ENCODE measurements around the gene PHOSPHO2.

PHOSPHO2 gene

GRCh38 chr2:169694113-169694893 lies at the start of gene PHOSPHO2, which contains the start of gene CFAP210:
PHOSPHO2 (plus strand) TSS chr2:169694469; CDS start chr2:169700972, 6,503 bp downstream.
CFAP210 (minus strand) TSS chr2:169694405; CDS start chr2:169694327, 78 bp downstream.
- DNase-seq, result peak; percentile 99

GRCh38 chr2:169647496-169647895 lies 46.8 kb upstream of the PHOSPHO2 start:
- DNase-seq, result no peak

DNA sequence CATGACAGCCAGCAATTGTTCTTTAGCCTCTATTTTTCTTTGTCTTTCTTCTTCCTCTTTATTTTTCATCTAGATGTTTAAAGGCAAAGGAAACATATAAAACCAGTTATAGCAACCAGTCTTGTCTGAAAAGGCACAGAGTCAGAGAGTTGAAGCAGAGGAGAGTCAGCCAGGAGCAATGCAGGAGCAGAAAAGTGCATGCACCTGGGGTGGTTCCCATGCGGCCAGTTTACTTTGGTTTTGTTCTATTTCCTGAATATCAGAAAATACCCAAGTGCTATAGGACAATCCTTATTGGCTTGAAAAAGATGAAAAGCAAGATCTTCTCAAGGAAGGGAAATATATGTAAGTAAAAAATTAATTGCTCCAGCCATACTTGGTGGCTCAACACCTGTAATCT lies 45.0 kb upstream of the PHOSPHO2 start:
- no peak for DNase-seq

DNA sequence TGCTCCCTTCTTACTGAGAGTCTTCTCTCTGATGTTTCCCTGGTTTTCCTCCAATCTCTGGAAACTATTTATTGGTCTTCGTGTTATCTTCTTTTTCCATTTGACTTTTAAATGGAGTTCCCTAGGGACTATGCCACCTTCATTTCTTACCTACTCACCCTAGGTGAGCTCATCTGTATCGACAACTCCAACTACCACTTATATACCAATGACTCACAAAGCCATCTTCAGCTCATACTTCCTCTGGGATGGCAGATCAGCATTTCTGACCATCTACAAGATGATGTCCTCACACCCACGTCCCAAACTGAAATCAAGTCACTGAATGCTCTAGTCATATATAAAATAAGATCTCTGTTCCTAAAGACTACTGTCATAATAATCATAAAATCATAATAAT lies 40.6 kb upstream of the PHOSPHO2 start:
- no peak for DNase-seq

GRCh38 chr2:169656164-169656563 lies 38.1 kb upstream of the PHOSPHO2 start:
- no peak for DNase-seq

- no peak for DNase-seq
Observed at GRCh38 chr2:169658877-169659276, 35.4 kb upstream of the PHOSPHO2 start.

DNA sequence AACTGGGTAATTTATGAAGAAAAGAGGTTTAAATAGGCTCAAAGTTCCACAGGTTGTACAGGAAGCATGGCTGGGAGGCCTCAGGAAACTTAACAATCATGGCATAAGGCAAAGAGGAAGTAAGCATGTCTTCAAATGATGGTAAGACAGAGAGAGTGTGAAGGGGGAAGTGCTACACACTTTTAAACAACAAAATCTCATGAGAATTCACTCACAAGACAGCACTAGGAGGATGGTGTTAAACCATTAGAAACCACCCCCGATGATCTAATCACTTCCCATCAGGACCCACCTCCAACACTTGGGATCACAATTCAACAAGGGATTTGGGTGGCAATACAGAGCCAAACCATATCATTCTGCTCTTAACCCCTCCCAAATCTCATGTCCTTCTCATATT lies 34.9 kb upstream of the PHOSPHO2 start:
- DNase-seq, result no peak

DNA sequence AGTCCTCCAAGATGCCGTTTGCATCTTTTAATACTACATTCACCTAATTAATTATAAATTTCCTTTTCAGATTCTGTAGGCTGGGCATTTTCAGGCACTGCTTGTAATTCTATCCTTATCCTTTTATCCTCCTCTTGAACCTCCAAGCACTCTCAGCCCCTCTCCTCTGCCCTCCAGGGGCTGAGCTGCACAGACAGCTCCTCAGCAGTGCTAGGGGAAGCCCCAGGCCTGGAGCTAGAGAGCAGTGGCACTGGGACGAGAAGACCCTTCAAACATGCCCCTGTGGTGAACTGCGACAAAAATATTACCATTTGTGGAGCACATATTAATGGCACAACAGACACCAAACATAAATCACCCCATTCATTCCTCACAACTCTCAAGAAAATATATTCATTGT lies 33.0 kb upstream of the PHOSPHO2 start:
- DNase-seq, result no peak

- no peak for DNase-seq
Observed at GRCh38 chr2:169662744-169663143, 31.5 kb upstream of the PHOSPHO2 start.

GRCh38 chr2:169663247-169663646 lies 31.0 kb upstream of the PHOSPHO2 start:
- no peak for DNase-seq

DNA sequence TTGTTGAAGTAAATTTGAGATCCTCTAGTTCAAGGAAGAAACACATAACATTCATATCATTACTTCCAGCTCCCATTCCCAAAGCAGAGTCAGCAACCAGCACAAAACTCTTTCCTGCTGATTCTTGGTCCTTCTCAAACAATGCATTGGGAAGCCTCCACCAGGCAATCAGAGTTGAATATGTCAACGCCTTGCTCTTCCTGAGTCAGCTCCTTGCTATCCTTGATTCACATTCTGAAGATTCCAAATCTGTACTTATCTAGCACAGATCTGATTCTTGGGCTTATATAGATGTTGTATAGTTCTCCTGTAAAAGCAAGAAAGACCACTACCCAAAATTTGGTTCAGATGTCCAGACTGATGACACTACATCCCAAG lies 29.7 kb upstream of the PHOSPHO2 start:
- no peak for DNase-seq

- no peak for DNase-seq
Observed at GRCh38 chr2:169664978-169665930, 29.0 kb upstream of the PHOSPHO2 start.

GRCh38 chr2:169667583-169667982 lies 26.7 kb upstream of the PHOSPHO2 start:
- no peak for DNase-seq

GRCh38 chr2:169670215-169670651 lies 24.0 kb upstream of the PHOSPHO2 start:
- no peak for DNase-seq

- DNase-seq, result no peak
Observed at GRCh38 chr2:169670937-169671336, 23.3 kb upstream of the PHOSPHO2 start.

GRCh38 chr2:169672406-169672805 lies 21.9 kb upstream of the PHOSPHO2 start:
- no peak for DNase-seq

- no peak for DNase-seq
Observed at GRCh38 chr2:169673106-169673505, 21.2 kb upstream of the PHOSPHO2 start.

DNA sequence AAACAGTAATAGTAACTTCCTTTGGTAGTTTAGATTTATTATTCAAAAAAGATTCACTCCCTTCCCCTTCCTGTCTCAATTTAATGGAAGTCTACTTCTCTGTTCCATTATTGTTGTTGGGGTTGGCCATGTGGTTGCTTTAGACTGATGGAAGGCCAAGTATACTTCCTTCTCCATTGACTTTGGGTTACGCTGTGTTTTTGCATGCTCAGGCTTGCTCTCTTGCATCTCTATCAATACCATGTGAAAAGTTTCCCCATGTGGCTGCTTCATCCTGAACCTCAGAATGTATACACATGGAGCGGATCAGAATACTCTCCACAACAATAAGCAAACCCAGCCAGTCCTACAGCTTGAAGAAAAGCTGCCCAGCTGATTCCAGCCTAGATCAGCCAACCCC lies 20.3 kb upstream of the PHOSPHO2 start:
- DNase-seq, result no peak

GRCh38 chr2:169676357-169676756 lies 17.9 kb upstream of the PHOSPHO2 start:
- DNase-seq, result no peak

- no peak for DNase-seq
Observed at GRCh38 chr2:169676850-169677249, 17.4 kb upstream of the PHOSPHO2 start.

DNA sequence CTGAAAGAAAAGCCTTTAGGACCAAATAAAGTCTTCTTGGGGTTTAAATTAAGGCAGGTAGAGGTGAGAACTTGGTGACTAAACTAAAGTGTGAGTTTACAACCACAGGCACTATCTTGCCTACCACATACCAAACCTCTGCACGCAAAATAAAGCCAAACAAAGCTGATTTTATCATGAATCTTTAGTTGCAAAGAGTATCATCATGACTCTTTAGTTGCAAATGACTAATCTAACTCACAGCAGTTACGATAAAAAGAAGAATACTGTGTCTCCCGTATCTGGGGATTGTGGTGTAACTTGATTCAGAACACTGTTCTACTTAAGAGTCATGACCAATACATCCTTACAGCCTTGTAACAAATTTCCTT lies 11.2 kb upstream of the PHOSPHO2 start:
- peak; percentile 93 for DNase-seq

- DNase-seq, result peak; percentile 76
Observed at GRCh38 chr2:169683425-169684134, 10.7 kb upstream of the PHOSPHO2 start.

DNA sequence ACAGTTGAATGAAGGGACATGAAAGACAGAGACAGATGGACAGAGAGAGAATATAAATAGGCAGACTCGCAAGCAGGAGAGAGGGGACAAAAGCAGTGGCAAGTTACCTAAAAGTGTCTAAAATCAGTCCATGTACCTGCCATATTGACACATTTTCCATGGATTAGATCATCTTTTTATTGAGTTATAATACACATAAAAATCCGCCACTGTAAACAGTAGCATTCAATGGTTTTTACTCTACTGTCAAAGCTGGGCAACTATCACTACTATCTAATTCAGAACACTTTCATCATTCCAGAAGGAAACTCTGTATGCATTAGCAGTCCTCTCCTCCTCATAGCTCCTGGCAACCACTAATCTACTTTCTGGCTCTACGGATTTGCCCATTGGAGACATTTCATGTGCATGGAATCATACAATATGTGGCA lies 10.1 kb upstream of the PHOSPHO2 start:
- no peak for DNase-seq
